Calu3 (cell line): ENCODE results near the gene CBLL1. TPM values are rescaled to one million over a fixed set of nuclear protein-coding genes. Genes with fewer than 3 reads are reported as not detected.

Source experiments
- BruUV-seq: library from RNA; stranded (reverse); fragments of 400-500 nt; replicated peaks from 2 replicates; lab custom pipeline; 2021; lab: Mats Ljungman, UMichigan
- CTCF ChIA-PET: fragments of 300-600 bp; sonication (Branson Sonifier 250); formaldehyde crosslinking; loops from one replicate; lab custom pipeline; 2022; ENCODE audit warnings: antibody characterized with exemption; lab: Charles Lee
- DNase-seq: peaks from one replicate; pipeline ENCODE4 v3.0.0; 2022
- H3K27ac Mint-ChIP-seq: one replicate; pipeline ENCODE4 v1.8.0; 2022; ENCODE audit warnings: mixed read lengths; ENCODE audit not compliant: unreplicated experiment
- H3K27me3 Mint-ChIP-seq: one replicate; pipeline ENCODE4 v1.8.0; 2022; ENCODE audit warnings: mixed read lengths; ENCODE audit not compliant: unreplicated experiment
- H3K36me3 Mint-ChIP-seq: one replicate; pipeline ENCODE4 v1.8.0; 2022; ENCODE audit warnings: mild to moderate bottlenecking, moderate library complexity, mixed read lengths; ENCODE audit not compliant: insufficient read depth, unreplicated experiment
- H3K4me1 Mint-ChIP-seq: one replicate; pipeline ENCODE4 v1.8.0; 2022; ENCODE audit warnings: mild to moderate bottlenecking, low read depth, mixed read lengths; ENCODE audit not compliant: unreplicated experiment
- H3K4me3 Mint-ChIP-seq: one replicate; pipeline ENCODE4 v1.8.0; 2022; ENCODE audit warnings: mild to moderate bottlenecking, low read depth, moderate library complexity, mixed read lengths; ENCODE audit not compliant: unreplicated experiment
- H3K9me3 Mint-ChIP-seq: one replicate; pipeline ENCODE4 v1.8.0; 2022; ENCODE audit warnings: low read depth, mixed read lengths; ENCODE audit not compliant: unreplicated experiment
- CTCF ChIP-seq: fragments of 200-600 bp; IDR thresholded peaks from one replicate; pipeline ENCODE4 v1.8.0; 2022; ENCODE audit warnings: antibody characterized with exemption; ENCODE audit not compliant: unreplicated experiment
- intact Hi-C: fragments of 100-400 bp; cut with micrococcal nuclease; formaldehyde crosslinking; loops from one replicate; pipeline ENCODE4 v1.10.0; 2022; ENCODE audit not compliant: unreplicated experiment
- total RNA-seq: library from RNA; stranded (reverse); gene quantifications from 2 replicates; pipeline ENCODE4 v1.2.3, GENCODE V29; 2022

Gene CBLL1
- total RNA-seq, 1 experiment from 2014 or later = 25.3 TPM

GRCh38 chr7:107700570-107700969 is 43.4 kb upstream of the CBLL1 start:
- BruUV-seq = no TSS peak
- TF ChIP-seq CTCF = no peak
- no peaks in the 10 kb centered on the region for H3K36me3 Mint-ChIP-seq
- H3K4me1 Mint-ChIP-seq = no peaks in the 10 kb centered on the region
- CTCF ChIA-PET = no interaction called here
- H3K27me3 Mint-ChIP-seq = peaks cover 45% of the 10 kb centered on the region
- no peak overlapping the region for H3K27ac Mint-ChIP-seq
- H3K4me3 Mint-ChIP-seq = no peak overlapping the region
- intact Hi-C loops = no loop called here
- no peaks in the 10 kb centered on the region for H3K9me3 Mint-ChIP-seq
- no peak for DNase-seq

- H3K27me3 Mint-ChIP-seq = peaks cover 45% of the 10 kb centered on the region
- intact Hi-C loops = no loop called here
- no TSS peak for BruUV-seq
- no peaks in the 10 kb centered on the region for H3K36me3 Mint-ChIP-seq
- H3K4me1 Mint-ChIP-seq = no peaks in the 10 kb centered on the region
- no peak overlapping the region for H3K4me3 Mint-ChIP-seq
- CTCF ChIA-PET = no interaction called here
- DNase-seq = no peak
- H3K27ac Mint-ChIP-seq = no peak overlapping the region
- no peak for TF ChIP-seq CTCF
- H3K9me3 Mint-ChIP-seq = no peaks in the 10 kb centered on the region
These were observed 42.8 kb upstream of the CBLL1 start for GRCh38 chr7:107701191-107701590.

- no peak for TF ChIP-seq CTCF
- H3K27me3 Mint-ChIP-seq = peaks cover 45% of the 10 kb centered on the region
- CTCF ChIA-PET = no interaction called here
- no peak for DNase-seq
- no TSS peak for BruUV-seq
- no peaks in the 10 kb centered on the region for H3K4me1 Mint-ChIP-seq
- no peaks in the 10 kb centered on the region for H3K36me3 Mint-ChIP-seq
- no peak overlapping the region for H3K27ac Mint-ChIP-seq
- H3K4me3 Mint-ChIP-seq = no peak overlapping the region
- intact Hi-C loops = no loop called here
- no peaks in the 10 kb centered on the region for H3K9me3 Mint-ChIP-seq
These were observed 40.7 kb upstream of the CBLL1 start for GRCh38 chr7:107703219-107703618.

- TF ChIP-seq CTCF = no peak
- intact Hi-C loops = no loop called here
- no peak for DNase-seq
- H3K9me3 Mint-ChIP-seq = no peaks in the 10 kb centered on the region
- H3K4me1 Mint-ChIP-seq = no peaks in the 10 kb centered on the region
- H3K27ac Mint-ChIP-seq = no peak overlapping the region
- peaks cover 45% of the 10 kb centered on the region for H3K27me3 Mint-ChIP-seq
- no TSS peak for BruUV-seq
- CTCF ChIA-PET = no interaction called here
- H3K36me3 Mint-ChIP-seq = no peaks in the 10 kb centered on the region
- no peak overlapping the region for H3K4me3 Mint-ChIP-seq
These were observed 40.1 kb upstream of the CBLL1 start for GRCh38 chr7:107703872-107704271.
